Neural progenitor cell (in vitro differentiated cells): Measurements from ENCODE around the gene FRRS1. TPM values are rescaled to one million over a fixed set of nuclear protein-coding genes. Genes with fewer than 3 reads are reported as not detected.
A peak's percentile ranks its signal among the peaks of the same experiment; 100 is the strongest.

Experiments used
- DNase-seq: peaks from one replicate; pipeline ENCODE4 v3.0.0-alpha.2; 2016; ENCODE audit warnings: low spot score
- H2AFZ ChIP-seq: fragments of 200-600 bp; sonication (generic); replicated peaks from 2 replicates; pipeline ENCODE4 v1.6.1; 2016; ENCODE audit warnings: antibody characterized with exemption
- H3F3A ChIP-seq: fragments of 200-600 bp; sonication (generic); 2 replicates; pipeline ENCODE4 v1.6.1; 2016; ENCODE audit warnings: antibody characterized with exemption, low read depth
- H3K27ac ChIP-seq: fragments of 200-600 bp; sonication (generic); 2 replicates; pipeline ENCODE4 v1.5.1; 2016; ENCODE audit warnings: mild to moderate bottlenecking
- H3K27me3 ChIP-seq: fragments of 200-600 bp; sonication (generic); 2 replicates; pipeline ENCODE4 v1.6.1; 2016; ENCODE audit warnings: mild to moderate bottlenecking, moderate library complexity
- H3K36me3 ChIP-seq: fragments of 200-600 bp; sonication (generic); 2 replicates; pipeline ENCODE4 v1.5.1; 2016
- H3K4me1 ChIP-seq: fragments of 200-600 bp; sonication (generic); 2 replicates; pipeline ENCODE4 v1.6.1; 2016; ENCODE audit warnings: mixed run types
- H3K4me2 ChIP-seq: fragments of 200-600 bp; sonication (generic); 2 replicates; pipeline ENCODE4 v1.6.1; 2016
- H3K4me3 ChIP-seq: fragments of 200-600 bp; sonication (generic); 2 replicates; pipeline ENCODE4 v1.5.1; 2016
- H3K79me2 ChIP-seq: fragments of 200-600 bp; sonication (generic); 2 replicates; pipeline ENCODE4 v1.6.1; 2016; ENCODE audit warnings: low read depth
- H3K9ac ChIP-seq: fragments of 200-600 bp; sonication (generic); 2 replicates; pipeline ENCODE4 v1.6.1; 2016
- H3K9me3 ChIP-seq: fragments of 200-600 bp; sonication (generic); 2 replicates; pipeline ENCODE4 v1.5.1; 2016; ENCODE audit warnings: low read depth
- H4K20me1 ChIP-seq: fragments of 200-600 bp; sonication (generic); 2 replicates; pipeline ENCODE4 v1.6.1; 2016; ENCODE audit warnings: low read depth
- H3K27ac Mint-ChIP-seq: 3 replicates; pipeline ENCODE4 v1.8.0; 2021; ENCODE audit warnings: mixed read lengths
- H3K27me3 Mint-ChIP-seq: 2 replicates; pipeline ENCODE4 v1.8.0; 2022; ENCODE audit warnings: low read depth, mild to moderate bottlenecking, inconsistent platforms, moderate library complexity, mixed read lengths; ENCODE audit not compliant: insufficient read depth
- H3K36me3 Mint-ChIP-seq: 3 replicates; pipeline ENCODE4 v1.8.0; 2021; ENCODE audit warnings: mixed read lengths
- H3K4me1 Mint-ChIP-seq: 3 replicates; pipeline ENCODE4 v1.8.0; 2021; ENCODE audit warnings: mixed read lengths
- H3K4me3 Mint-ChIP-seq: 3 replicates; pipeline ENCODE4 v1.8.0; 2021; ENCODE audit warnings: mild to moderate bottlenecking, moderate library complexity, mixed read lengths
- H3K9me3 Mint-ChIP-seq: 3 replicates; pipeline ENCODE4 v1.8.0; 2020; ENCODE audit warnings: mixed read lengths
- EZH2 ChIP-seq: fragments of 200-600 bp; sonication (generic); IDR thresholded peaks from 2 replicates; pipeline ENCODE4 v1.6.1; 2017; ENCODE audit warnings: antibody characterized with exemption, mild to moderate bottlenecking, moderate library complexity
- EZH2phosphoT487 ChIP-seq: fragments of 200-600 bp; sonication (generic); IDR thresholded peaks from 2 replicates; pipeline ENCODE4 v1.6.1; 2017; ENCODE audit warnings: antibody characterized with exemption
- total RNA-seq: library from RNA; depleted of rRNA; stranded (reverse); fragments of >200 nt; gene quantifications from 2 replicates; pipeline ENCODE4 v1.2.3, GENCODE V29; 2015; ENCODE audit warnings: low replicate concordance
- TF ChIP-seq, protein P1 (sequence below): fragments of 200-600 bp; sonication (generic); IDR thresholded peaks from 2 replicates; pipeline ENCODE4 v1.5.1; 2017; ENCODE audit warnings: antibody characterized with exemption, mild to moderate bottlenecking

The FRRS1 gene
- total RNA-seq, 1 donor from 2014 or later: 5.1 TPM

DNA sequence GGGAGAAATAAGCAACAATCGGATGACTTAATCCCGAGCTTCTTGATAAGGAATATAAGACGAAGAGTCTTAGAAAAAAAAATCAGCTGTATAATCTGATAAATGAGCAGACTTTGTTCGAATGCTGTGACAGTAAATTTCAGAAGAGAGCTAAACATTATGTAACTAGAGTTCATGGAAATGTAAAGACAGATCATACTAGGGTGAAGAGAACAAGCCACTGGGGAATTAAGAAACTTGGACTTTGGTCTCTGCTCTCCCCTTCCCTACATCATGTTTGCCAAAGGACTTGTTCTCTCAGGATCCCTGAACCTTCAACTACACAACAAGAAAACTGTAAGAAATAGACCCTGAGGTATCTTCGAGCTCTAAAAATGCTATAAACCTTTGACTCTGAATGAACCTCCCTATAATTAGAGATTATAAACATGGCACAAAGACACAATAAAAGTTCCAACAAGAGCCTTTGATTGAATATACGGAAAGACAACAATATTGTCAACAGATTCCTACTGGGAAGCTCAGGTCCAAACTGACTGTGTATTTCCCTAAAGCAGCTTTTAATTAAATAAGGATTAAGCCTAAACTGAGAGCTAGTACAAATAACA is 27.5 kb downstream of the FRRS1 start:
- TF ChIP-seq, protein P1, sequence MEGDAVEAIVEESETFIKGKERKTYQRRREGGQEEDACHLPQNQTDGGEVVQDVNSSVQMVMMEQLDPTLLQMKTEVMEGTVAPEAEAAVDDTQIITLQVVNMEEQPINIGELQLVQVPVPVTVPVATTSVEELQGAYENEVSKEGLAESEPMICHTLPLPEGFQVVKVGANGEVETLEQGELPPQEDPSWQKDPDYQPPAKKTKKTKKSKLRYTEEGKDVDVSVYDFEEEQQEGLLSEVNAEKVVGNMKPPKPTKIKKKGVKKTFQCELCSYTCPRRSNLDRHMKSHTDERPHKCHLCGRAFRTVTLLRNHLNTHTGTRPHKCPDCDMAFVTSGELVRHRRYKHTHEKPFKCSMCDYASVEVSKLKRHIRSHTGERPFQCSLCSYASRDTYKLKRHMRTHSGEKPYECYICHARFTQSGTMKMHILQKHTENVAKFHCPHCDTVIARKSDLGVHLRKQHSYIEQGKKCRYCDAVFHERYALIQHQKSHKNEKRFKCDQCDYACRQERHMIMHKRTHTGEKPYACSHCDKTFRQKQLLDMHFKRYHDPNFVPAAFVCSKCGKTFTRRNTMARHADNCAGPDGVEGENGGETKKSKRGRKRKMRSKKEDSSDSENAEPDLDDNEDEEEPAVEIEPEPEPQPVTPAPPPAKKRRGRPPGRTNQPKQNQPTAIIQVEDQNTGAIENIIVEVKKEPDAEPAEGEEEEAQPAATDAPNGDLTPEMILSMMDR: no peak
- TF ChIP-seq EZH2phosphoT487: no peak
- TF ChIP-seq EZH2: no peak
- no peak overlapping the region for H2AFZ ChIP-seq
- no peak overlapping the region for H3K4me3 ChIP-seq
- H3K79me2 ChIP-seq: no peaks in the 10 kb centered on the region
- no peak overlapping the region for H3K4me2 ChIP-seq
- no peaks in the 10 kb centered on the region for H3K36me3 ChIP-seq
- no peak overlapping the region for H3K27ac ChIP-seq
- H3K27ac Mint-ChIP-seq: no peak overlapping the region
- no peaks in the 10 kb centered on the region for H3K27me3 ChIP-seq
- no peaks in the 10 kb centered on the region for H4K20me1 ChIP-seq
- no peaks in the 10 kb centered on the region for H3K27me3 Mint-ChIP-seq
- no peaks in the 10 kb centered on the region for H3K9me3 Mint-ChIP-seq
- no peak overlapping the region for H3K4me3 Mint-ChIP-seq
- no peaks in the 10 kb centered on the region for H3F3A ChIP-seq
- no peaks in the 10 kb centered on the region for H3K4me1 ChIP-seq
- H3K9ac ChIP-seq: no peak overlapping the region
- H3K9me3 ChIP-seq: no peaks in the 10 kb centered on the region
- no peak for DNase-seq
- H3K36me3 Mint-ChIP-seq: no peaks in the 10 kb centered on the region
- H3K4me1 Mint-ChIP-seq: peaks cover 6% of the 10 kb centered on the region

DNA sequence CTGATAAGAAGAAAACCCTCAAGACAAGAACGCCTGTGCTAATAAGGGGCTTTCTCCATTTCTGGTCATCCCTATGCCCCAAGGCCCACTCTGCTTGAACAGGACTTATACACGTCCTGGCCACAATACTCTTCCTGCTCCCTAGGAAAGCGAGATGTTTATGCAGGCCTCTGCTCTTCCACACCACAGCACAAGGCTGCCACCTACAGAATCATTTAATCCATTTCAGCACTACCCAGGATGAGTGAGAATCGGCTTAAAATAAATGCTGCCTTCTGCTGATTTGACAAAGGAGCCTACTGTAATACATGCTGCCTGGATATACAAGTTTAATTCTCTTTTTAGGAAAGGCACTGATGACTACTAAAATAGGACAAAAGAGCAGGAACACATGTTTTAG is 29.4 kb downstream of the FRRS1 start:
- no peak overlapping the region for H3K27ac ChIP-seq
- H3K9me3 ChIP-seq: no peaks in the 10 kb centered on the region
- TF ChIP-seq, protein P1: peak; percentile 66
- TF ChIP-seq EZH2: no peak
- H4K20me1 ChIP-seq: no peaks in the 10 kb centered on the region
- H3K9ac ChIP-seq: no peak overlapping the region
- no peaks in the 10 kb centered on the region for H3K79me2 ChIP-seq
- H3K4me2 ChIP-seq: no peak overlapping the region
- H3K27me3 ChIP-seq: no peaks in the 10 kb centered on the region
- no peaks in the 10 kb centered on the region for H3K4me1 ChIP-seq
- no peaks in the 10 kb centered on the region for H3K36me3 Mint-ChIP-seq
- H3K27me3 Mint-ChIP-seq: no peaks in the 10 kb centered on the region
- H3K36me3 ChIP-seq: no peaks in the 10 kb centered on the region
- H3K4me1 Mint-ChIP-seq: peaks cover 6% of the 10 kb centered on the region
- no peaks in the 10 kb centered on the region for H3F3A ChIP-seq
- no peak overlapping the region for H3K4me3 ChIP-seq
- no peaks in the 10 kb centered on the region for H3K9me3 Mint-ChIP-seq
- no peak overlapping the region for H2AFZ ChIP-seq
- DNase-seq: peak; percentile 71
- no peak overlapping the region for H3K4me3 Mint-ChIP-seq
- H3K27ac Mint-ChIP-seq: no peak overlapping the region

DNA sequence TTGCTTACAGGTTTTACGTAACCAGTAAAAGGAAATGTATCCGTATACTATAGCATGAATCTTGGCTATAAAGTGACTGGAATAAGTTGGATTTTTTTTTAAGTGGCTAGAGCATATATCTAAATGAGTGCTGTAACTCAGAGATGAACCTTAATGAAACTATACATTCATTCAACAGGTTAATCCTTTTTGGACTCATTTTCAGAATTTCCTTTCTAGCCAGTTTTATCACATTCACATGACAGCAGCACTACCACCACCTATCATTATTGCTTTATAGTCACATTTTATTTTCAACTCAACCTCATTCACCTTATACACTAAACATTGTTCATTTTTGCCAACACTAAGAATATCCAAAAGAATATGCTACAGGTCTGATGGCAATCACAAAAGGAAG is 30.6 kb downstream of the FRRS1 start:
- H3K4me1 Mint-ChIP-seq: peaks cover 6% of the 10 kb centered on the region
- Histone ChIP-seq H3K9me3 (no peaks in the 10 kb centered on the region), H3K4me2 (no peak overlapping the region), H2AFZ (no peak overlapping the region), H3K79me2 (no peaks in the 10 kb centered on the region), H3F3A (no peaks in the 10 kb centered on the region), H3K36me3 (no peaks in the 10 kb centered on the region), H3K27me3 (no peaks in the 10 kb centered on the region), H3K4me3 (no peak overlapping the region), H3K9ac (no peak overlapping the region), H4K20me1 (no peaks in the 10 kb centered on the region), H3K4me1 (no peaks in the 10 kb centered on the region), H3K27ac (no peak overlapping the region)
- H3K4me3 Mint-ChIP-seq: no peak overlapping the region
- no peak for DNase-seq
- no peak for TF ChIP-seq EZH2
- TF ChIP-seq, protein P1: no peak
- no peak for TF ChIP-seq EZH2phosphoT487
- H3K9me3 Mint-ChIP-seq: no peaks in the 10 kb centered on the region
- no peaks in the 10 kb centered on the region for H3K36me3 Mint-ChIP-seq
- H3K27ac Mint-ChIP-seq: no peak overlapping the region
- H3K27me3 Mint-ChIP-seq: no peaks in the 10 kb centered on the region
